ENCODE results near the gene ERI2. TPM values are rescaled to one million over a fixed set of nuclear protein-coding genes. Genes with fewer than 3 reads are reported as not detected.
"Not testable (repeated sequence)": the region's sequence is repeated elsewhere in the genome, so short reads cannot be mapped to it uniquely, and the experiment has no call there.

The ERI2 gene
- polyA plus RNA-seq, 1 donor from 2014 or later = 1.5 TPM

GRCh38 chr16:20833086-20833485 lies 26.8 kb upstream of the ERI2 start:
- peaks cover 1% of the 10 kb centered on the region for H3K36me3 Mint-ChIP-seq
- peaks cover 3 to 5% (median 3%) of the 10 kb centered on the region in 3 donors for H3K4me1 Mint-ChIP-seq
- no peak overlapping the region for H3K27ac Mint-ChIP-seq
- no peaks in the 10 kb centered on the region for H3K27me3 Mint-ChIP-seq
- no peak overlapping the region for H3K4me3 Mint-ChIP-seq
- peaks cover 0 to 21% (median 4%) of the 10 kb centered on the region in 3 donors for H3K9me3 Mint-ChIP-seq

DNA sequence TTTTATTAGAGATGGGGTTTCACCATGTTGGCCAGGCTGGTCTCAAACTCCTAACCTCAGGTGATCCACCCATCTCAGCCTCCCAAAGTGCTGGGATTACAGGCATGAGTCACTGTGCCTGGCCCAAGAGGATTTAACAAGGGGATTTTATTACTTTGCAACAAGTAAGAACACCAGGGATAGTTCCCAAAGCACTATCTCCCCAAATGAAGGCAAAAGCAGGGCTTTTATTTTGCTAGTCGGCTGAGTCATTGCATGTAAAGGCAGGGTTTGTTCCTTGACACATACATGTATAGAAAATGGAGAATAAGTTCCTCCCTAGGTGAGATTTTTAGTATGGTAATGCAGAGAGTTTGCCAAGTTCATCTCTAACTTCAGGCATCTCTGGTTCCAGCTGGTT lies 24.1 kb upstream of the ERI2 start:
- Mint-ChIP-seq H3K27me3 (no peaks in the 10 kb centered on the region), H3K4me3 (no peak overlapping the region), H3K4me1 (no peaks in the 10 kb centered on the region)

GRCh38 chr16:20829536-20829935 lies 23.3 kb upstream of the ERI2 start:
- no peak overlapping the region for H3K27ac Mint-ChIP-seq
- no peak overlapping the region for H3K4me3 Mint-ChIP-seq
- peaks cover 0 to 7% (median 0%) of the 10 kb centered on the region in 3 donors for H3K9me3 Mint-ChIP-seq
- H3K27me3 Mint-ChIP-seq = no peaks in the 10 kb centered on the region
- peaks cover 1% of the 10 kb centered on the region for H3K36me3 Mint-ChIP-seq
- no peaks in the 10 kb centered on the region for H3K4me1 Mint-ChIP-seq

More for the DNA sequence above, 24.1 kb upstream of the ERI2 start:
- Mint-ChIP-seq H3K9me3 (peaks cover 0 to 13% (median 0%) of the 10 kb centered on the region in 3 donors), H3K27ac (no peak overlapping the region), H3K36me3 (peaks cover 1% of the 10 kb centered on the region)

DNA sequence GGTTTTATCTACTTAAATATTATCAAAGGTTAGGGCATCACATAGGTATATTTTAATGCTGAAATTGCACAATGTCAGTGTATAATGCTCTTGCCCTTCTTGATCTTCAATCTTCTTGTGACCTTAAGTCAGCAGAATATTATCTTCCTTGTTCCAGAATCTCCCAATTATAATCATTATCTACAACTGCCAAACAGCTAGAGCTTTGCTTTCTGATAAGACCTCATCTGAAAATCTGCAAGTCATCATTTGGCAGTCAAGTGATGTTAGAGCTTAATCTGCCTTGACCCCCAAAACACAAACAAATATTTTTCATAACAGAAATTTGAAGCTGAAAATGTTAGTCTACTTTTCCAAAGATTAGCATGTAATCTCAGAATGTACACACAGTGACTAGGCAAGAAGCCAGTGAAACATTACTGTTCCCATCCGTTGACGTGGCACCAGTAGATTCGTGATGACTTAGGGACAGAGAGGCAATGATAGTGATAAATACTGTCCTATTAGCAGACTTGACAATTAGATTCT lies 19.8 kb upstream of the ERI2 start:
- no peak overlapping the region for H3K4me3 Mint-ChIP-seq
- no peaks in the 10 kb centered on the region for H3K9me3 Mint-ChIP-seq
- no peak overlapping the region for H3K27ac Mint-ChIP-seq
- peaks cover 2% of the 10 kb centered on the region for H3K36me3 Mint-ChIP-seq
- peaks cover 0 to 2% (median 0%) of the 10 kb centered on the region in 3 donors for H3K4me1 Mint-ChIP-seq
- no peaks in the 10 kb centered on the region for H3K27me3 Mint-ChIP-seq

- no peaks in the 10 kb centered on the region for H3K9me3 Mint-ChIP-seq
- H3K4me1 Mint-ChIP-seq = peaks cover 0 to 2% (median 0%) of the 10 kb centered on the region in 3 donors
- no peak overlapping the region for H3K27ac Mint-ChIP-seq
- H3K36me3 Mint-ChIP-seq = peaks cover 4% of the 10 kb centered on the region
- H3K27me3 Mint-ChIP-seq = no peaks in the 10 kb centered on the region
- no peak overlapping the region for H3K4me3 Mint-ChIP-seq
These were observed 16.5 kb upstream of the ERI2 start for GRCh38 chr16:20822521-20823325.

DNA sequence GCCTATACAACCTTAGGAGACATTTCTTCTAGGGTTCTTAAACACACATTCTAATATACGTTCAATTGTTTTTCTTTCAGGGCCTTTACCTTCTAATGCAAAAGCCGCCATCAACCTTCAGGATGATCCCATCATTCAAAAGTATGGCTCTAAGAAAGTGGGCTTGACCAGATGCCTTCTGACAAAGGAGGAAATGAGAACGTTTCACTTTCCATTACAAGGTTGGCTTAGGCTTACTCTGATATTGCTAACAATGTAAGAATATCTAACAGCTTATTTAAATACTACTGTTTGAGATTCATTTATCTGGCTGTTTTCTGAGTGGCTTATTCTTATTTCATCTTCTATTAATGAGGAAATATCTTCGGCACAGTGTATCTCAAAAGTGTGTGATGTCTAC lies 15.4 kb upstream of the ERI2 start:
- no peak overlapping the region for H3K27ac Mint-ChIP-seq
- peaks cover 4% of the 10 kb centered on the region for H3K36me3 Mint-ChIP-seq
- H3K4me3 Mint-ChIP-seq = no peak overlapping the region
- H3K27me3 Mint-ChIP-seq = no peaks in the 10 kb centered on the region
- peaks cover 0 to 2% (median 0%) of the 10 kb centered on the region in 3 donors for H3K4me1 Mint-ChIP-seq
- H3K9me3 Mint-ChIP-seq = no peaks in the 10 kb centered on the region

GRCh38 chr16:20818929-20819585 lies 12.8 kb upstream of the ERI2 start:
- Mint-ChIP-seq H3K9me3 (no peaks in the 10 kb centered on the region), H3K27me3 (no peaks in the 10 kb centered on the region)

GRCh38 chr16:20814784-20815183 lies 8.5 kb upstream of the ERI2 start:
- Mint-ChIP-seq H3K9me3 (no peaks in the 10 kb centered on the region), H3K27ac (no peak overlapping the region), H3K4me3 (no peak overlapping the region), H3K27me3 (no peaks in the 10 kb centered on the region), H3K4me1 (no peaks in the 10 kb centered on the region), H3K36me3 (peaks cover 2% of the 10 kb centered on the region)

More at GRCh38 chr16:20818929-20819585, 12.8 kb upstream of the ERI2 start:
- Mint-ChIP-seq H3K36me3 (peaks cover 4% of the 10 kb centered on the region), H3K4me3 (no peak overlapping the region), H3K27ac (no peak overlapping the region), H3K4me1 (peaks cover 0 to 2% (median 0%) of the 10 kb centered on the region in 3 donors)

DNA sequence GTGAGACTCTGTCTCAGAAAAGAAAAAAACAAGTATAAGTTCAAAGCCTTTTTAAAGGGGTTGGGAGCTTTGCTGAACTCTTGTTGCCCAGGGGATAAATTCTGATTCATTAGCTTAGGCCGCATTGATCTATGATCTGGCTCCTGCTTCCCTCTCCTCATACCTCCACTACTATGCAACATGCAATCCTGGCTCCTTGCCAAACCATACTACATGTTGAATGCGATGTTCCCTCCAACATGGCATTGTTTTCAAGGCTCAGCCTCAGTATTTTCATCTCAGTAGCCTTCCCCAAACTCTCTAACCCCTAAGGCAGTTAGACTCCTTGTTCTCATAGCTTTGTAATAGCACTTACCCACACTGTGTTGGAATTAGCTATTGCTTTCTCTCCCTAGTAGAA lies 6.2 kb upstream of the ERI2 start:
- no peaks in the 10 kb centered on the region for H3K36me3 Mint-ChIP-seq
- H3K4me1 Mint-ChIP-seq = peaks cover 0 to 2% (median 0%) of the 10 kb centered on the region in 3 donors
- no peak overlapping the region for H3K4me3 Mint-ChIP-seq
- H3K27ac Mint-ChIP-seq = peak overlapping the region in 1 of 3 donors; percentile 5
- H3K9me3 Mint-ChIP-seq = no peaks in the 10 kb centered on the region
- H3K27me3 Mint-ChIP-seq = no peaks in the 10 kb centered on the region

DNA sequence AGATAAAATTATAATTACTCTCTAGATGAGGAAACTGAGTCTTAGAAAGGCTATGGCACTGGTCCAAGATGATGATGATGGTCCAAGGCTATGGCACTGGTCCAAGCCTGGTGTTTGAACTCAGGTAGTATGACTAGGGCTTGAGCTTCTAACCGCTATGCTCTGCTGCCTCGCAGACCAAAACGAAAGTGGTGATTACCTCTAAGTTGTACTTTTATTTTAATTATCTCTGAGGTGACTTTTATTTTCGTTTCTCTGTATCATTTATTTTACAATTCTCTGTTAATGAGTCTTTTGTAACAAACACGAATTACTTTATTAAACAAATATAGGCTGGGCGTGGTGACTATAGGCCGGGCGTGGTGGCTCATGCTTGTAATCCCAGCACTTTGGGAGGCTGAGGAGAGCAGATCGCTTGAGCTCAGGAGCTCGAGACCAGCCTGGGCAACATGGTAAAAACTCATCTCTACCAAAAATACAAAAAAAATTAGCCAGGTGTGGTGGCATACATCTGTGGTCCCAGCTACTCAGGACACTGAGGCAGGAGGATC lies 5.7 kb upstream of the ERI2 start:
- Mint-ChIP-seq H3K4me3 (no peak overlapping the region), H3K27ac (no peak overlapping the region), H3K4me1 (peaks cover 0 to 5% (median 3%) of the 10 kb centered on the region in 3 donors), H3K9me3 (no peaks in the 10 kb centered on the region), H3K27me3 (no peaks in the 10 kb centered on the region), H3K36me3 (no peaks in the 10 kb centered on the region)

DNA sequence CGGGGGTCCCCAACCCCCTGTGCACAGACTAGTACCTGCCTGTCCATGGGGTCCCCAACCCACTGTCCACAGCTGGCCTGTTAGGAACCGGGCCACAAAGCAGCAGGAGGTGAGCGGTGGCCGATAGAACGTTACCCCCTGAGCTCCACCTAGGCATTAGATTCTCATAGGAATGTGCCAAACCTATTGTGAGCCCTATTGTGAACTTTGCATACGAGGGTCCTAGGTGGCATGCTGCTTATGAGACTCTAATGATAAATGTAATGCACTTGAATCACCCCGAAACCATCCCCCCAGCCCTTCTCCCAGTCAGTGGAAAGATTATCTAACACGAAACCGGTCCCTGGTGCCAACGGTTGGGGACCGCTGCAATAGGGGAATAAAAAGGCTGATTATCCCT lies 1.6 kb upstream of the ERI2 start:
- Mint-ChIP-seq H3K27ac (peak overlapping the region in 2 of 3 donors; percentile 23 to 38), H3K9me3 (no peaks in the 10 kb centered on the region), H3K36me3 (no peaks in the 10 kb centered on the region), H3K27me3 (no peaks in the 10 kb centered on the region), H3K4me1 (peaks cover 4 to 11% (median 7%) of the 10 kb centered on the region in 3 donors), H3K4me3 (peak overlapping the region; percentile 59 to 98 (median 76))

DNA sequence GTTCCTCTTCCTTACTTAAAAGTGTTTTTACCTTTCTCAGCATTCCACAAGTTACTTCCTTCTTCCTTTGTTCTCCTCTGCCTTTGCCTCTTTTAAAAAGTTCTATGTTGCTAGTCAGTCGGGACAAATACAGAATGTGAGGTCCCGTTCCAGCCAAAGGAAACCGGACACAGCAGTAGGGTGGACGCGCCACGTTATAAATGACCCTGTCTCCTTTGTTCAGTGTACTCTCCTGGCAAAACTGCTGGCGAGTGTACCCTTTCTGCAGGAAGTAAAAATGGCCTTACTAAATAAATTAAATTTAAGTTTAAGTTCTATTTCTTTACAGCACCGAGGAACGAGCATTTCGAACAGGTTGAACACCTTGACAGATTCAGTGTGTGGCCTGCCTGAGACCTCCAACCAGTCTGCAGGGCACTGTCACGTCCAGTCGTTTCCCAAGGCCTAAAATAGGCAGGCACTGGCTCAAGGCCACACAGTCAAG lies 546 bp downstream of the ERI2 start:
- H3K9me3 Mint-ChIP-seq, H3K36me3 Mint-ChIP-seq, H3K27me3 Mint-ChIP-seq: not testable (repeated sequence)
- Mint-ChIP-seq H3K4me1 (peaks cover 4 to 11% (median 7%) of the 10 kb centered on the region in 3 donors), H3K4me3 (peak overlapping the region; percentile 93 to 99 (median 98)), H3K27ac (peak overlapping the region; percentile 50 to 92 (median 82))

GRCh38 chr16:20803561-20804214 lies 2.6 kb downstream of the ERI2 start:
- H3K36me3 Mint-ChIP-seq = no peaks in the 10 kb centered on the region
- no peaks in the 10 kb centered on the region for H3K27me3 Mint-ChIP-seq
- no peaks in the 10 kb centered on the region for H3K9me3 Mint-ChIP-seq
- peak overlapping the region in 2 of 3 donors; percentile 81 to 85 for H3K27ac Mint-ChIP-seq
- peak overlapping the region in 1 of 4 donors; percentile 60 for H3K4me3 Mint-ChIP-seq
- peaks cover 4 to 11% (median 7%) of the 10 kb centered on the region in 3 donors for H3K4me1 Mint-ChIP-seq

DNA sequence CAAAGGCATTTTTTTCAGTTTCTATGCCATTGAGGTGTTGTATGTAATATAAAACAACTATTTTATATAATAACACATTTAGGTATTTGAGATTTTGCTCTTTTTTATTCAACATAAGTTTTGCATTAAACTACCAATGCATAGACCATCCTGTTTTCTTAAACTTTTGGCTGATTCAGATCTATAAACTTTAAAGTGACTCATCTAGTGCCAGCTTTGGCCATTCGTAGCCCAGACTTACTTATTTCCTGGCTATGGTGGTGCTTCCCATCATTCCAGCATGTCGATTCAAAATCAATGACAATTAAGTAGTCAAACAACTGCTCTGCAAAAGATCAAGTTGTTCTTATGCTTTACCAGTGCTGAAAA lies 3.1 kb downstream of the ERI2 start:
- Mint-ChIP-seq H3K27me3 (no peaks in the 10 kb centered on the region), H3K9me3 (no peaks in the 10 kb centered on the region), H3K36me3 (no peaks in the 10 kb centered on the region), H3K27ac (peak overlapping the region in 2 of 3 donors; percentile 81 to 85), H3K4me3 (peak overlapping the region in 1 of 4 donors; percentile 60), H3K4me1 (peaks cover 4 to 11% (median 7%) of the 10 kb centered on the region in 3 donors)

Measured in IgD-negative memory B cell (primary cell).